Thoracic aorta (tissue), 2 donors: ENCODE results near the gene RTN4R. TPM values are rescaled to one million over a fixed set of nuclear protein-coding genes. Genes with fewer than 3 reads are reported as not detected.
"Not testable (repeated sequence)": the region's sequence is repeated elsewhere in the genome, so short reads cannot be mapped to it uniquely, and the experiment has no call there.

Experiments used
- ATAC-seq: fragments of 150-250 bp; one replicate; pipeline ENCODE4 v1.8.0; 2017; ENCODE audit warnings: low read depth; ENCODE audit not compliant: insufficient number of reproducible peaks, low FRiP score
- DNase-seq: peaks from one replicate; pipeline ENCODE4 v3.0.0-alpha.2; 2020; ENCODE audit warnings: low spot score
- H3K27ac ChIP-seq, 2 donors: fragments of 200-600 bp; sonication (generic); 1 replicate in 1 of 2; 2 replicates in 1 of 2; pipeline ENCODE4 v1.5.1; 2016; ENCODE audit warnings: mild to moderate bottlenecking in 2 of 2, moderate library complexity in 2 of 2
- H3K27me3 ChIP-seq: fragments of 200-600 bp; sonication (generic); replicated peaks from 2 replicates; pipeline ENCODE4 v1.6.0; 2016; ENCODE audit warnings: mild to moderate bottlenecking; ENCODE audit not compliant: insufficient read depth
- H3K36me3 ChIP-seq: fragments of 200-600 bp; sonication (generic); one replicate; pipeline ENCODE4 v1.5.1; 2016
- H3K4me1 ChIP-seq, 2 donors: fragments of 200-600 bp; sonication (generic); 1 replicate in 1 of 2; 2 replicates in 1 of 2; pipeline versions ENCODE4 v1.5.1 to v1.6.0; 2016; ENCODE audit warnings: low read depth in 2 of 2, mild to moderate bottlenecking in 1 of 2; ENCODE audit not compliant: control insufficient read depth in 1 of 2
- H3K4me3 ChIP-seq: fragments of 200-600 bp; sonication (generic); 2 replicates; pipeline ENCODE4 v1.5.1; 2016; ENCODE audit warnings: mild to moderate bottlenecking
- H3K9me3 ChIP-seq: fragments of 200-600 bp; sonication (generic); 2 replicates; pipeline ENCODE4 v1.5.1; 2016
- CTCF ChIP-seq: fragments of 200-600 bp; sonication (generic); IDR thresholded peaks from one replicate; pipeline ENCODE4 v1.5.1; 2019; ENCODE audit warnings: antibody characterized with exemption
- total RNA-seq, 2 donors: library from RNA; depleted of rRNA; stranded (reverse); fragments of >200 nt; gene quantifications; one replicate each; pipeline versions ENCODE4 v1.1.0 to v1.2.3, GENCODE V29; 2016

Gene RTN4R
- total RNA-seq, 2 donors from 2014 or later, result 7.4 TPM; not detected in 1

GRCh38 chr22:20280866-20281265 is 12.7 kb upstream of the RTN4R start:
- Histone ChIP-seq H3K4me3 (no peak overlapping the region), H3K27me3 (no peaks in the 10 kb centered on the region), H3K9me3 (no peaks in the 10 kb centered on the region), H3K36me3 (no peaks in the 10 kb centered on the region), H3K4me1 (no peaks in the 10 kb centered on the region), H3K27ac (no peak overlapping the region)
- DNase-seq, result no peak
- no peak for TF ChIP-seq CTCF
- no peak for ATAC-seq

- not testable (repeated sequence) for ATAC-seq, H3K36me3 ChIP-seq, H3K27ac ChIP-seq, DNase-seq, H3K27me3 ChIP-seq, H3K9me3 ChIP-seq, H3K4me1 ChIP-seq, H3K4me3 ChIP-seq
Measured at GRCh38 chr22:20280163-20280562, 12.0 kb upstream of the RTN4R start.

GRCh38 chr22:20279662-20280134 is 11.6 kb upstream of the RTN4R start:
- Histone ChIP-seq H3K4me3 (no peak overlapping the region), H3K27me3 (no peaks in the 10 kb centered on the region), H3K27ac (no peak overlapping the region), H3K9me3 (no peaks in the 10 kb centered on the region), H3K4me1 (no peaks in the 10 kb centered on the region), H3K36me3 (no peaks in the 10 kb centered on the region)
- DNase-seq, result no peak
- no peak for ATAC-seq
- TF ChIP-seq CTCF, result no peak

- not testable (repeated sequence) for H3K4me1 ChIP-seq, H3K4me3 ChIP-seq, H3K27ac ChIP-seq, H3K27me3 ChIP-seq, ATAC-seq, H3K36me3 ChIP-seq, DNase-seq, H3K9me3 ChIP-seq
Measured at GRCh38 chr22:20278726-20279490, 10.8 kb upstream of the RTN4R start.

GRCh38 chr22:20277936-20278635 is 10.0 kb upstream of the RTN4R start:
- H3K27ac ChIP-seq, ATAC-seq: not testable (repeated sequence)

GRCh38 chr22:20276468-20276867 is 8.3 kb upstream of the RTN4R start:
- Histone ChIP-seq H3K36me3 (no peaks in the 10 kb centered on the region), H3K9me3 (no peaks in the 10 kb centered on the region), H3K27me3 (no peaks in the 10 kb centered on the region), H3K4me3 (no peak overlapping the region), H3K27ac (no peak overlapping the region), H3K4me1 (no peaks in the 10 kb centered on the region)
- ATAC-seq, result no peak
- no peak for TF ChIP-seq CTCF
- DNase-seq, result no peak

More at GRCh38 chr22:20277936-20278635, 10.0 kb upstream of the RTN4R start:
- not testable (repeated sequence) for H3K4me3 ChIP-seq, H3K27me3 ChIP-seq, H3K36me3 ChIP-seq, H3K9me3 ChIP-seq, H3K4me1 ChIP-seq, DNase-seq
